Neural progenitor cell (in vitro differentiated cells): ENCODE measurements around the gene C20orf144. TPM values are rescaled to one million over a fixed set of nuclear protein-coding genes. Genes with fewer than 3 reads are reported as not detected.

Experiments used
- DNase-seq: peaks from one replicate; pipeline ENCODE4 v3.0.0-alpha.2; 2016; ENCODE audit warnings: low spot score
- H2AFZ ChIP-seq: fragments of 200-600 bp; sonication (generic); replicated peaks from 2 replicates; pipeline ENCODE4 v1.6.1; 2016; ENCODE audit warnings: antibody characterized with exemption
- H3F3A ChIP-seq: fragments of 200-600 bp; sonication (generic); 2 replicates; pipeline ENCODE4 v1.6.1; 2016; ENCODE audit warnings: antibody characterized with exemption, low read depth
- H3K27ac ChIP-seq: fragments of 200-600 bp; sonication (generic); 2 replicates; pipeline ENCODE4 v1.5.1; 2016; ENCODE audit warnings: mild to moderate bottlenecking
- H3K27me3 ChIP-seq: fragments of 200-600 bp; sonication (generic); 2 replicates; pipeline ENCODE4 v1.6.1; 2016; ENCODE audit warnings: mild to moderate bottlenecking, moderate library complexity
- H3K36me3 ChIP-seq: fragments of 200-600 bp; sonication (generic); 2 replicates; pipeline ENCODE4 v1.5.1; 2016
- H3K4me1 ChIP-seq: fragments of 200-600 bp; sonication (generic); 2 replicates; pipeline ENCODE4 v1.6.1; 2016; ENCODE audit warnings: mixed run types
- H3K4me2 ChIP-seq: fragments of 200-600 bp; sonication (generic); 2 replicates; pipeline ENCODE4 v1.6.1; 2016
- H3K4me3 ChIP-seq: fragments of 200-600 bp; sonication (generic); 2 replicates; pipeline ENCODE4 v1.5.1; 2016
- H3K79me2 ChIP-seq: fragments of 200-600 bp; sonication (generic); 2 replicates; pipeline ENCODE4 v1.6.1; 2016; ENCODE audit warnings: low read depth
- H3K9ac ChIP-seq: fragments of 200-600 bp; sonication (generic); 2 replicates; pipeline ENCODE4 v1.6.1; 2016
- H3K9me3 ChIP-seq: fragments of 200-600 bp; sonication (generic); 2 replicates; pipeline ENCODE4 v1.5.1; 2016; ENCODE audit warnings: low read depth
- H4K20me1 ChIP-seq: fragments of 200-600 bp; sonication (generic); 2 replicates; pipeline ENCODE4 v1.6.1; 2016; ENCODE audit warnings: low read depth
- H3K27ac Mint-ChIP-seq: 3 replicates; pipeline ENCODE4 v1.8.0; 2021; ENCODE audit warnings: mixed read lengths
- H3K27me3 Mint-ChIP-seq: 2 replicates; pipeline ENCODE4 v1.8.0; 2022; ENCODE audit warnings: low read depth, mild to moderate bottlenecking, inconsistent platforms, moderate library complexity, mixed read lengths; ENCODE audit not compliant: insufficient read depth
- H3K36me3 Mint-ChIP-seq: 3 replicates; pipeline ENCODE4 v1.8.0; 2021; ENCODE audit warnings: mixed read lengths
- H3K4me1 Mint-ChIP-seq: 3 replicates; pipeline ENCODE4 v1.8.0; 2021; ENCODE audit warnings: mixed read lengths
- H3K4me3 Mint-ChIP-seq: 3 replicates; pipeline ENCODE4 v1.8.0; 2021; ENCODE audit warnings: mild to moderate bottlenecking, moderate library complexity, mixed read lengths
- H3K9me3 Mint-ChIP-seq: 3 replicates; pipeline ENCODE4 v1.8.0; 2020; ENCODE audit warnings: mixed read lengths
- CTCF ChIP-seq: fragments of 200-600 bp; sonication (generic); IDR thresholded peaks from 2 replicates; pipeline ENCODE4 v1.5.1; 2017; ENCODE audit warnings: antibody characterized with exemption, mild to moderate bottlenecking
- EZH2 ChIP-seq: fragments of 200-600 bp; sonication (generic); IDR thresholded peaks from 2 replicates; pipeline ENCODE4 v1.6.1; 2017; ENCODE audit warnings: antibody characterized with exemption, mild to moderate bottlenecking, moderate library complexity
- EZH2phosphoT487 ChIP-seq: fragments of 200-600 bp; sonication (generic); IDR thresholded peaks from 2 replicates; pipeline ENCODE4 v1.6.1; 2017; ENCODE audit warnings: antibody characterized with exemption
- total RNA-seq: library from RNA; depleted of rRNA; stranded (reverse); fragments of >200 nt; gene quantifications from 2 replicates; pipeline ENCODE4 v1.2.3, GENCODE V29; 2015; ENCODE audit warnings: low replicate concordance

Gene C20orf144
- total RNA-seq, 1 donor from 2014 or later = not detected

DNA sequence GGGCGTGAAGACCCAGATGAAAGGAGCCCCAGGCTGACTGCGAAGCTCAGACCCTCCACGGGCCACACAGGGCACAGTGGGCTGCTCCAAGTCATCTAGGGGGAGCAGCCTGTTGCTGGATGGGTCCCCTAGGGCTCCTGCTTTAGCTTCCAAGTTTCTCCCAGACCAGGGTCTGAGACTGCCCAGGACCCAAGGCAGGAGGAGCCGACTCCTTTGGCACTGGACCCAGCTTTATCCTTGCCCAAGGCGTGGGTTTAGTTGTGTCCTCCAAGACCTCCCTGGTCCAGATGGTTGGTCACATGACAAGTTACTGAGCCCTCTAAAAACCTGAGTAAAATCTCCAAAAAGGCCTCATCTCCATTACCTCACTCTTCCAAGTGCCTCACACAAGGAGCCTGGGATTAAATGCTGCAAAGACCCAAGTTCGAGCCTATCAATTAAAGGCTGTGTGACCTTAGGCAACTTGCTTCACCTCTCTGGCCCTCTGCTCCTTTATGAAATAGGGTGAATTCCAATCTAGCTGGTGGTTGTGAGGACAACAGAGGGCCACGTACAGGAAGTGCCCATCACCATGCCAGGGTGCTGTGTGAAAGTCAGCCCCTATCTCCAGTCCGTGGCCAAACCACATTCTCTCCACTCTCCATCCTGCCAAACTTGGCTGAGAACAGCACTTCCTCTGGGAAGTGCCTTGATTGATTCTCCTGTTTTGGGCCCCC, 9.6 kb downstream of the C20orf144 start:
- Histone ChIP-seq H3F3A (peaks cover 29% of the 10 kb centered on the region), H3K4me3 (no peak overlapping the region), H2AFZ (no peak overlapping the region), H3K9ac (no peak overlapping the region), H3K27ac (no peak overlapping the region), H3K36me3 (no peaks in the 10 kb centered on the region), H3K4me2 (no peak overlapping the region), H3K27me3 (peaks cover 10% of the 10 kb centered on the region), H3K79me2 (no peaks in the 10 kb centered on the region), H3K9me3 (no peaks in the 10 kb centered on the region), H3K4me1 (peaks cover 23% of the 10 kb centered on the region), H4K20me1 (peaks cover 24% of the 10 kb centered on the region)
- Mint-ChIP-seq H3K27me3 (peaks cover 9% of the 10 kb centered on the region), H3K4me3 (peak overlapping the region; percentile 87), H3K9me3 (no peaks in the 10 kb centered on the region), H3K4me1 (peaks cover 37% of the 10 kb centered on the region), H3K36me3 (peaks cover 16% of the 10 kb centered on the region), H3K27ac (no peak overlapping the region)
- no peak for DNase-seq
- no peak for TF ChIP-seq EZH2phosphoT487
- no peak for TF ChIP-seq CTCF
- no peak for TF ChIP-seq EZH2

GRCh38 chr20:33672426-33673113, 10.4 kb downstream of the C20orf144 start:
- peaks cover 23% of the 10 kb centered on the region for H3K4me1 ChIP-seq
- H3K79me2 ChIP-seq = no peaks in the 10 kb centered on the region
- no peaks in the 10 kb centered on the region for H3K9me3 ChIP-seq
- no peak for DNase-seq
- no peaks in the 10 kb centered on the region for H3K36me3 ChIP-seq
- H4K20me1 ChIP-seq = peaks cover 32% of the 10 kb centered on the region
- H3K27ac ChIP-seq = no peak overlapping the region
- H2AFZ ChIP-seq = no peak overlapping the region
- H3K27me3 ChIP-seq = peaks cover 3% of the 10 kb centered on the region
- peaks cover 16% of the 10 kb centered on the region for H3K36me3 Mint-ChIP-seq
- H3F3A ChIP-seq = peaks cover 27% of the 10 kb centered on the region
- H3K27me3 Mint-ChIP-seq = peaks cover 8% of the 10 kb centered on the region
- peaks cover 36% of the 10 kb centered on the region for H3K4me1 Mint-ChIP-seq
- no peaks in the 10 kb centered on the region for H3K9me3 Mint-ChIP-seq
- TF ChIP-seq EZH2phosphoT487 = no peak
- TF ChIP-seq CTCF = no peak
- no peak for TF ChIP-seq EZH2
- peak overlapping the region; percentile 87 for H3K4me3 Mint-ChIP-seq
- no peak overlapping the region for H3K9ac ChIP-seq
- H3K27ac Mint-ChIP-seq = peak overlapping the region; percentile 14
- H3K4me3 ChIP-seq = peak overlapping the region; percentile 1
- H3K4me2 ChIP-seq = peak overlapping the region; percentile 97

DNA sequence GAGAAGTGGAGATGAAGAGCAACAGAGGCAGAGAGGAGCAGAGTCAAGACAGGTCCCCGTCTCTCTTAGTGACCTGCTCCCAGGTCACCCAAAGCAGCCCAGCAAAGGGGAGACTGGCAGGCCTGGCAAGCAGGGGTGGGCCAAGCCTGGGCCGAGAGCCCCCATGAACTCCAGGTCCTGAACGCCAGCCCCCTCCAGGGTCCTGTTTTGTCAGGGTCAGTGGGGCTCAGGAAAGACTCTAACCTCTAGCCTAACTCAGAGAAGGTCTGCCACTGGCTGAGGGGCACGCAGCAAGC, 10.9 kb downstream of the C20orf144 start:
- H3K27me3 ChIP-seq = no peaks in the 10 kb centered on the region
- H3K4me3 ChIP-seq = peak overlapping the region; percentile 74
- H3K4me3 Mint-ChIP-seq = peak overlapping the region; percentile 87
- H3K36me3 ChIP-seq = no peaks in the 10 kb centered on the region
- H3F3A ChIP-seq = peaks cover 27% of the 10 kb centered on the region
- H3K27me3 Mint-ChIP-seq = peaks cover 8% of the 10 kb centered on the region
- DNase-seq = no peak
- peaks cover 23% of the 10 kb centered on the region for H3K4me1 ChIP-seq
- no peak overlapping the region for H2AFZ ChIP-seq
- peaks cover 16% of the 10 kb centered on the region for H3K36me3 Mint-ChIP-seq
- TF ChIP-seq EZH2phosphoT487 (no peak), CTCF (no peak), EZH2 (no peak)
- no peak overlapping the region for H3K27ac ChIP-seq
- no peaks in the 10 kb centered on the region for H3K9me3 ChIP-seq
- H3K79me2 ChIP-seq = no peaks in the 10 kb centered on the region
- H3K27ac Mint-ChIP-seq = peak overlapping the region; percentile 14
- H3K4me1 Mint-ChIP-seq = peaks cover 36% of the 10 kb centered on the region
- peak overlapping the region; percentile 97 for H3K4me2 ChIP-seq
- no peaks in the 10 kb centered on the region for H3K9me3 Mint-ChIP-seq
- peaks cover 36% of the 10 kb centered on the region for H4K20me1 ChIP-seq
- H3K9ac ChIP-seq = no peak overlapping the region
